Mesodermal cell (in vitro differentiated cells): ENCODE measurements around the gene ZNF692.
A peak's percentile ranks its signal among the peaks of the same experiment; 100 is the strongest.

Experiments used
- H3K27ac ChIP-seq: 2 replicates; pipeline ENCODE4 v1.7.0; 2013; ENCODE audit warnings: mild to moderate bottlenecking, low read depth, low read length, moderate library complexity; ENCODE audit not compliant: severe bottlenecking
- H3K36me3 ChIP-seq: 2 replicates; pipeline ENCODE4 v1.7.1; 2013; ENCODE audit warnings: mild to moderate bottlenecking, low read length, moderate library complexity; ENCODE audit not compliant: control insufficient read depth, insufficient read depth
- H3K4me1 ChIP-seq: one replicate; pipeline ENCODE4 v1.7.1; 2013; ENCODE audit warnings: mild to moderate bottlenecking, low read length; ENCODE audit not compliant: insufficient read depth, control insufficient read depth, poor library complexity, severe bottlenecking
- H3K4me3 ChIP-seq: 2 replicates; pipeline ENCODE4 v1.7.0; 2013; ENCODE audit warnings: low read length, control low read depth, mild to moderate bottlenecking; ENCODE audit not compliant: insufficient read depth, poor library complexity, severe bottlenecking; ENCODE audit errors: extremely low read depth
- H3K9me3 ChIP-seq: 2 replicates; pipeline ENCODE4 v1.7.1; 2013; ENCODE audit warnings: mild to moderate bottlenecking, low read length, moderate library complexity; ENCODE audit not compliant: control insufficient read depth
- WGBS, 2 experiments: methylation state at CpG; one replicate each; pipeline ENCODE4 v1.1.5; 2013; ENCODE audit warnings: missing lambda C conversion rate in 2 of 2; ENCODE audit not compliant: insufficient coverage in 2 of 2; 5-methylcytosine and 5-hydroxymethylcytosine counted together

ZNF692 gene

GRCh38 chr1:248848602-248849001, 10.3 kb downstream of the ZNF692 start:
- Histone ChIP-seq H3K36me3 (peaks cover 83% of the 10 kb centered on the region), H3K27ac (no peak overlapping the region), H3K4me3 (no peak overlapping the region), H3K4me1 (no peaks in the 10 kb centered on the region), H3K9me3 (no peaks in the 10 kb centered on the region)
- WGBS, 2 experiments = 97 to 98% methylated on average over 5 to 7 of the region's 8 CpGs

GRCh38 chr1:248847956-248848561, 10.8 kb downstream of the ZNF692 start:
- WGBS, 2 experiments = 97 to 98% methylated on average over 71 to 72 of the region's 72 CpGs
- Histone ChIP-seq H3K27ac (no peak overlapping the region), H3K36me3 (peaks cover 79% of the 10 kb centered on the region), H3K4me3 (no peak overlapping the region), H3K9me3 (no peaks in the 10 kb centered on the region), H3K4me1 (no peaks in the 10 kb centered on the region)

- WGBS, 2 experiments = 97 to 98% methylated on average over 66 to 76 of the region's 76 CpGs
- Histone ChIP-seq H3K27ac (no peak overlapping the region), H3K36me3 (peaks cover 80% of the 10 kb centered on the region), H3K4me3 (no peak overlapping the region), H3K4me1 (peaks cover 3% of the 10 kb centered on the region), H3K9me3 (no peaks in the 10 kb centered on the region)
Measured at GRCh38 chr1:248847181-248847955, 11.5 kb downstream of the ZNF692 start.

- no peak overlapping the region for H3K4me3 ChIP-seq
- H3K4me1 ChIP-seq = peaks cover 11% of the 10 kb centered on the region
- no peak overlapping the region for H3K27ac ChIP-seq
- whole genome bisulfite sequencing, 2 experiments = 90 to 92% methylated on average over 8 of the region's 8 CpGs
- H3K9me3 ChIP-seq = no peaks in the 10 kb centered on the region
- H3K36me3 ChIP-seq = peaks cover 59% of the 10 kb centered on the region
Measured at GRCh38 chr1:248844526-248844925, 14.4 kb downstream of the ZNF692 start.

- H3K9me3 ChIP-seq = no peaks in the 10 kb centered on the region
- no peak overlapping the region for H3K27ac ChIP-seq
- H3K4me3 ChIP-seq = no peak overlapping the region
- H3K4me1 ChIP-seq = peaks cover 11% of the 10 kb centered on the region
- peaks cover 50% of the 10 kb centered on the region for H3K36me3 ChIP-seq
- 100% methylated on average over 1 to 2 of the region's 3 CpGs for WGBS, 2 experiments
Measured at GRCh38 chr1:248843687-248844086, 15.2 kb downstream of the ZNF692 start.

GRCh38 chr1:248842781-248843331, 16.0 kb downstream of the ZNF692 start:
- Histone ChIP-seq H3K36me3 (peaks cover 42% of the 10 kb centered on the region), H3K27ac (no peak overlapping the region), H3K4me1 (peaks cover 11% of the 10 kb centered on the region), H3K4me3 (no peak overlapping the region), H3K9me3 (no peaks in the 10 kb centered on the region)
- 90 to 98% methylated on average over 5 of the region's 8 CpGs for WGBS, 2 experiments

- no peaks in the 10 kb centered on the region for H3K9me3 ChIP-seq
- 64 to 65% methylated on average over 10 to 12 of the region's 12 CpGs for WGBS, 2 experiments
- H3K36me3 ChIP-seq = peaks cover 33% of the 10 kb centered on the region
- no peak overlapping the region for H3K4me3 ChIP-seq
- no peak overlapping the region for H3K27ac ChIP-seq
- H3K4me1 ChIP-seq = peaks cover 11% of the 10 kb centered on the region
Measured at GRCh38 chr1:248841702-248842395, 17.0 kb downstream of the ZNF692 start.

GRCh38 chr1:248840946-248841345, 17.9 kb downstream of the ZNF692 start:
- Histone ChIP-seq H3K27ac (no peak overlapping the region), H3K36me3 (peaks cover 24% of the 10 kb centered on the region), H3K4me3 (no peak overlapping the region), H3K4me1 (peaks cover 11% of the 10 kb centered on the region), H3K9me3 (no peaks in the 10 kb centered on the region)
- WGBS, 2 experiments = 100% methylated on average over 1 to 2 of the region's 4 CpGs

- H3K9me3 ChIP-seq = no peaks in the 10 kb centered on the region
- 7 to 15% methylated on average over 6 of the region's 10 CpGs for WGBS, 2 experiments
- H3K4me3 ChIP-seq = peak overlapping the region; percentile 73
- peaks cover 11% of the 10 kb centered on the region for H3K4me1 ChIP-seq
- H3K27ac ChIP-seq = peak overlapping the region; percentile 98
- peaks cover 6% of the 10 kb centered on the region for H3K36me3 ChIP-seq
Measured at GRCh38 chr1:248839168-248839555, 19.7 kb downstream of the ZNF692 start.

- H3K4me1 ChIP-seq = peaks cover 11% of the 10 kb centered on the region
- H3K27ac ChIP-seq = peak overlapping the region; percentile 98
- WGBS, 2 experiments = 0% methylated on average over 81 to 82 of the region's 82 CpGs
- H3K36me3 ChIP-seq = peaks cover 5% of the 10 kb centered on the region
- H3K4me3 ChIP-seq = peak overlapping the region; percentile 73
- H3K9me3 ChIP-seq = no peaks in the 10 kb centered on the region
Measured at GRCh38 chr1:248838357-248839167, 20.3 kb downstream of the ZNF692 start.
